Measurements from ENCODE around the gene CLTB.

Gene CLTB

GRCh38 chr5:176382721-176383120, 33.6 kb downstream of the CLTB start:
- no peak for DNase-seq (ENCODE audit: low read depth in 2 of 2)

- DNase-seq (ENCODE audit: low read depth in 2 of 2): no peak
Measured at GRCh38 chr5:176381979-176382378, 34.4 kb downstream of the CLTB start.

GRCh38 chr5:176381423-176381822, 34.9 kb downstream of the CLTB start:
- no peak for DNase-seq (ENCODE audit: low read depth in 2 of 2)

GRCh38 chr5:176379881-176380280, 36.5 kb downstream of the CLTB start:
- no peak for DNase-seq (ENCODE audit: low read depth in 2 of 2)

GRCh38 chr5:176373100-176373818, 43.1 kb downstream of the CLTB start:
- DNase-seq (ENCODE audit: low read depth in 2 of 2): no peak

- DNase-seq (ENCODE audit: low read depth in 2 of 2): no peak
Measured at GRCh38 chr5:176371621-176372539, 44.5 kb downstream of the CLTB start.

DNA sequence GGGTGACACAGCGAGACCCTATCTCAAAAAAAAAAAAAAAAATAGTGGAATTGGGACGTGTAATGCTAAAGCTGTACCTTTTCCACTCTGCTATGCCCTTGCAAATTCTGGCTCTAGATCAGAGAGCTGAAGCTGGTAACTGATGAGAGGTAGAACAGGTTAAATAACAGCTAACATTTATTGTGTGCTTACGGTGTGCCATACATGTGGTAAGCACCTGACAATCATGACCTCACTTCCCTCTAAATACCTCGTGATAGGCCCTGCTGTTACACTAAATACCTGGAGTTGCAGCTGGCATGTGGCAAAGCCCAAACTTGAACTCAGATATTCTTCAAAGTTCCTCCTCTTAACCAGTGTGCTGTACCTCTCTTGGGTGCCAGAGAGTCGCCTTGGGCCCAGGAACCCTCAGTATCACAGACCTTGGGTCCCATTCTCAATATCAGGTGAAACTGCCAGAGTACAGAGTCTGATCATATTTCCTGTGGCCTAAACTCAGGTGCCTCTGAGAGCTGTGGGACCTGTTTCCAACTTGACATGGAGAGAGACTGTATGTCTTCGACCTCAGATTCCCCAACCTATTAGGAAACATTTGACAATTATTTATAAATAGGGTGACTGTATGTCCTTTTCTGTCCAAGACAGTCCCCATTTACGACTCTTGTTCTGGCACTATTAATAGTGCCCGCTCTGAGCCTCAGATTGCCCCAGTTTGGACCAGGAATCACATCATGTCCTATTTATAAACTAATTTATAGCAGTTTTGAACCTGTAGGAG, 46.2 kb downstream of the CLTB start:
- DNase-seq (ENCODE audit: low read depth in 2 of 2): no peak

- no peak for DNase-seq (ENCODE audit: low read depth in 2 of 2)
Measured at GRCh38 chr5:176368726-176369125, 47.6 kb downstream of the CLTB start.

- DNase-seq (ENCODE audit: low read depth in 2 of 2): no peak
Measured at GRCh38 chr5:176366232-176366894, 50.0 kb downstream of the CLTB start.

- peak in 1 of 2 donors; percentile 14 for DNase-seq (ENCODE audit: low read depth in 2 of 2)
Measured at GRCh38 chr5:176365351-176366231, 50.7 kb downstream of the CLTB start, which contains the start of gene ARL10. TSS of gene ARL10 (plus strand) at chr5:176365487. CDS start at chr5:176365564, 77 bp downstream.

DNA sequence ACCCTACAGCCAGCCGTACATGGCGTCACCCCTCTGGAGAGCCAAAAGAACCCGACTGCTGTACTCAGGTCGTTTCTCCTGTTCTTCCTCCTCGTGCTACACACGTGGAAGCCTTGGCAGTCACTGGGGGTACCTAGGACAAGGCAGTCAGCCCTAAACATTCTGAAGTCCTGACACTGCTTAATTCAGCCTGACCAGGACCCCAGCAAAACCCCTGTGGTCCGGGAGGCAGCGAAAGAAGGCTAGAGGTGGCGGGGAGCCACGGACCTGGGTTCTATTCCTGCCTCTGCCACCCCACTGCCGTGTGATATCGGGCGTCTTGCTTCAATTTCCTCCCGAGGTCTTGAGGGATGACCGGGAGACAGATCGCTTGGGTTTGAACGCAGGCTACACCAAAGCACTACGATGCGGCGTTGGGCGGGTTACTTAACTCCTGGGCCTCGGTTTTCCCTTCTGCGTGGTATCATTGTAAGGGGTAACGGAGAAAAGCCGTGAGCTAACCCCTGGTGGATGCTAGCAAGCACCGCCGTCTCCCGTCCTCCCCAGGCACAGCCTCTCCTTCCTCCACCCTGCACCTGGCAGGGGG, 51.5 kb downstream of the CLTB start:
- DNase-seq (ENCODE audit: low read depth in 2 of 2): no peak

DNA sequence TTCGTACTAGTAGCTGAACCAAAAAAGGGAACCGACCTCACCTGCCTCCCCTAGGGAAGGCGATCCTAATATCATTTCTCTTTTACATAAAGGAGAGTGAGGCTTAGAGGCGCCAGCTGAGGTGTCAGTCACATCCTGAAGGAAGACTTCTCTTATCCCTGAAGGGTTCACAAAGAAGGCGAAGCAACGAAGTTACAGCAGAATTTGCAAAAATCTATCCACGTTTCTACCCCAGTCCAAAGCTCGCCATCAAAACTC, 54.2 kb downstream of the CLTB start:
- no peak for DNase-seq (ENCODE audit: low read depth in 2 of 2)

- DNase-seq (ENCODE audit: low read depth in 2 of 2): peak; percentile 82 to 88
Measured at GRCh38 chr5:176361437-176362232, 54.7 kb downstream of the CLTB start, which contains the start of gene KIAA1191. TSS of gene KIAA1191 (minus strand) at chr5:176361764. CDS start at chr5:176359508, 2,256 bp downstream.

DNA sequence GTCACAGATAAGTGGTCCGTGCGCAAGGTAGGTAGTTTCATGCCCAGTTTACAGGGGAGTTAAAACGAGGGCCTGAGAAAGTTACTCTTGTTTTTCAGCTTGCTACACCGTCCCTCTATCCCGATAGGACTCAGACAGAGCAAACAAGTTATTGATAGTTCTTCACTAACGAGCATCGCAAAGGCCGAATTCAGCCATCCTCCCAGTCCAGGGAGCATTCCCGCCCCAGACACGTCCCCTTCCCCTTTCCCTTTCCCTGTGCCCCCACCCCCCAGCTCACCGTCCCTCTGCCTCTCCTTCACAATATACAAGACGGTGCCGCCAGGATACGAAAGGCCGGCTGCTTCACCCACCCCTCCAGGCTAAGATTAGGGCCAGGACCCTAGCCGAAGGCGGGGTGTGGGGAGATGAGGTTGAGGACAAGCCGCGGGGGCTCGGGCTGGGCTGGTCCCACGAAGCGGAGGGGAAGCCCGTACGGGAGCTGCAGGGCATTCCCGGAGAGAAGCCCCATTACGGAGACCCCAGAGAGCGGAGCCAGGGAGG, 55.4 kb downstream of the CLTB start:
- DNase-seq (ENCODE audit: low read depth in 2 of 2): no peak

GRCh38 chr5:176359658-176360057, 56.7 kb downstream of the CLTB start:
- DNase-seq (ENCODE audit: low read depth in 2 of 2): no peak

DNA sequence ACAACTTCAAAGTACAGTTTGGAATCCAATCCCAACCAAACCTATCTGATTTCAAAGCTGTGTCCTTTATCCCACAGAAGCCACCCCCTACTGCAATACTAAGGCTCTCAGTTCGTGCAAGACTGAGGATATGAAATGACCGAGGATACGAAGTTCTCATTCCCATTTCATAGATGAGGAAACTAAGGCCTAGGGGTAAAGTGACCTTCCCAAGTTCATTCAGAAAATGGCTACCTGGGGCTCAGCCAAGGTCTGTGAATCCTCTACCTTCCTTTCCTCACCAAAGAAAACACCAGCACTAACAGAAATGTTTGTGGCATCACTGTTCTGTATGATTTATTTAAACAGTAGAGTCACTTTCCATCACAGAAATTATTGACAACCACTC, 60.2 kb downstream of the CLTB start:
- no peak for DNase-seq (ENCODE audit: low read depth in 2 of 2)

DNA sequence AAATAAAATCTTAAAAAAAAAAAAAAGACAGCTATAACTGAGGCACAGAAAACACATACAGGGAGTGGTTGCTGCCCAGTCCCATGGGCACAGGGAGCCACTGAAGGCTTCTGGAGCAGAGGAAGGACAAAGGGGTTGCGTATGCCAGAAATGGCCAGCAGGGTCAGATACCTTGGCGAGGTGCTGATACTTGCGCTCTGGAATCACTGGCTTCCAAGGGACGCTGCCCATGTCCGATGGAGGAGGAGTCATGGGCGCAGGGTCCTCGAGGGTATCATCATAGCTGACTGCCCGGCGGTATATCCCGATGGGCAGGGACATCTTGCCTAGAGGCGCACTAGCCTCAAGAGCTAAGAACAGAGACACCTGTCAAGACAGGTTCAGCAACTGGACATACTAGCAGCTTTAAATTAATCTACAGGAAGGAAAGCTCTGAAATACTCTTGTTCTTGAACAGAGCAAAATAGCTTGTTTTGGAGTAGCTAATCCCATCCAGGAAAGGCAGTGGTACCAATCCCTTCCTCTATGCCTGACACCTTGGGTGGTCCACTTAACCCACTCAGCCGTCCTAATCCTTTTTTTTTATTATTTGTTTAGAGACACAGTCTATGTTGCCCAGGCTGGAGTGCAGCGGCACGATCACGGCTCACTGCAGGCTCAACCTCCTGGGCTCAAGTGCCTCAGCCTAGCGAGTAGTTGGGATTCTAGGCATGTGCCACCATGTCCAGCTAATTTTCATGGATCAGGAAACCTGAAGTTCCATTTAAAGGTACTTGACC, 60.8 kb downstream of the CLTB start:
- no peak for DNase-seq (ENCODE audit: low read depth in 2 of 2)

- DNase-seq (ENCODE audit: low read depth in 2 of 2): no peak
Measured at GRCh38 chr5:176353533-176353932, 62.8 kb downstream of the CLTB start.
